Spleen (tissue), 7 donors: ENCODE measurements around the gene OPTN.

Experiments
- POLR2AphosphoS5 ChIP-seq, 3 donors: sonication (generic); formaldehyde crosslinking; IDR thresholded peaks; one replicate each; pipeline ENCODE4 v1.5.1; 2017; ENCODE audit warnings: antibody characterized with exemption in 3 of 3
- TF ChIP-seq, protein P1 (sequence below), 11 experiments: fragments of 200-600 bp in 7 of 11; fragments of 450-650 bp in 4 of 11; sonication (generic) in 4 of 11; IDR thresholded peaks in 8 of 11; conservative IDR thresholded peaks in 3 of 11; 1 replicate in 7 of 11; 2 replicates in 4 of 11; pipeline versions ENCODE4 v1.4.0 to v1.8.0; 2016 to 2021; ENCODE audit warnings: antibody characterized with exemption in 11 of 11, inconsistent platforms in 4 of 11, mild to moderate bottlenecking in 1 of 11
- donor health status: DM: no; HTN: no; CAD: no; lungs with moderate emphysema.
- donor health status: DM: no; HTN: no; CAD: no.
- donor health status: DM: no; HTN: no; CAD: no.

DNA sequence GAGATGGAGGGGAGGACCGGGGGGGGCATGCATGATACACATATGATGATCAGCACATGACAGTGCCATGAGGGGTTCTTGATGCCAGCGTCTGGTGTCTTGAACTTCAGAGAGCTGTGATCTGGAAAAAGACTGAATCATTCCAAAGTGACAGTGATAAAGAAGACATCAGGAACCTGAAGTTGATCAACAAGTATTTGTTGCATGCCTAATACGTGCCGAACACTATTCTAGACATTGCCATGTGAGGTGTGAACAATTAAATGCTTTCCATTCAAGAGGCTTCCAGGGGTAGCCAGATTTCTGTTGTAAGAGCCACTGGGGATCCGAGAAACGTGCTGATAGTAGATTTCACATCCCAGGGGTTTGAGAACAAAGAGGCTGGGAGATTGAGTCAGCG lies 67.6 kb downstream of the OPTN start:
- TF ChIP-seq, protein P1, sequence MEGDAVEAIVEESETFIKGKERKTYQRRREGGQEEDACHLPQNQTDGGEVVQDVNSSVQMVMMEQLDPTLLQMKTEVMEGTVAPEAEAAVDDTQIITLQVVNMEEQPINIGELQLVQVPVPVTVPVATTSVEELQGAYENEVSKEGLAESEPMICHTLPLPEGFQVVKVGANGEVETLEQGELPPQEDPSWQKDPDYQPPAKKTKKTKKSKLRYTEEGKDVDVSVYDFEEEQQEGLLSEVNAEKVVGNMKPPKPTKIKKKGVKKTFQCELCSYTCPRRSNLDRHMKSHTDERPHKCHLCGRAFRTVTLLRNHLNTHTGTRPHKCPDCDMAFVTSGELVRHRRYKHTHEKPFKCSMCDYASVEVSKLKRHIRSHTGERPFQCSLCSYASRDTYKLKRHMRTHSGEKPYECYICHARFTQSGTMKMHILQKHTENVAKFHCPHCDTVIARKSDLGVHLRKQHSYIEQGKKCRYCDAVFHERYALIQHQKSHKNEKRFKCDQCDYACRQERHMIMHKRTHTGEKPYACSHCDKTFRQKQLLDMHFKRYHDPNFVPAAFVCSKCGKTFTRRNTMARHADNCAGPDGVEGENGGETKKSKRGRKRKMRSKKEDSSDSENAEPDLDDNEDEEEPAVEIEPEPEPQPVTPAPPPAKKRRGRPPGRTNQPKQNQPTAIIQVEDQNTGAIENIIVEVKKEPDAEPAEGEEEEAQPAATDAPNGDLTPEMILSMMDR (IDR thresholded peaks at IDR 0.05 in 8 of 11, conservative IDR thresholded peaks at IDR 0.05 in 3 of 11), result no peak
- TF ChIP-seq POLR2AphosphoS5 (IDR thresholded peaks at IDR 0.05), result no peak
